NCI-H2171 (cell line): ENCODE measurements around the gene GCNT2.
"Not testable (repeated sequence)": the region's sequence is repeated elsewhere in the genome, so short reads cannot be mapped to it uniquely, and the experiment has no call there.

ENCODE experiments used
- DNase-seq: peaks from one replicate; lab custom pipeline; 2025; lab: John Stamatoyannopoulos, UW

Gene GCNT2

GRCh38 chr6:10521104-10521808, at the start of gene GCNT2:
Gene GCNT2, plus strand, starts transcription at chr6:10521351. Its CDS starts 7,561 bp downstream, at chr6:10528912.
- DNase-seq = no peak

DNA sequence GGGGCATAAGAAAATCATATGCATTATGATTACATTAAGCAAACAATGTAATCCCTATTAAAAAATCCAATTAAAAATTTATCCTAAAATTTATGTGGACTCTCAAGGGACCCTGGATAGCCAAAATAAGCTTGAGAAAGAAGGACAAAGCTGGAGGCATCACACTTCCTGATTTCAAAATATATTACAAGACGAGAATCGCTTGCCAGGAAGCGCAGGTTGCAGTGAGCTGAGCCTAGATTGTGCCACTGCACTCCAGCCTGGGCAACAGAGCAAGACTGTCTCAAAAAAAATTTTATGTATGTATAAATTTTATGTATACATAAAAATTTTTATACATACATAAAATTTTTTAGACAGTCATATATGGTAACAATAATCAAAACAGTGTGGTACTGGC, 48.5 kb upstream of the GCNT2 start:
- no peak for DNase-seq

DNA sequence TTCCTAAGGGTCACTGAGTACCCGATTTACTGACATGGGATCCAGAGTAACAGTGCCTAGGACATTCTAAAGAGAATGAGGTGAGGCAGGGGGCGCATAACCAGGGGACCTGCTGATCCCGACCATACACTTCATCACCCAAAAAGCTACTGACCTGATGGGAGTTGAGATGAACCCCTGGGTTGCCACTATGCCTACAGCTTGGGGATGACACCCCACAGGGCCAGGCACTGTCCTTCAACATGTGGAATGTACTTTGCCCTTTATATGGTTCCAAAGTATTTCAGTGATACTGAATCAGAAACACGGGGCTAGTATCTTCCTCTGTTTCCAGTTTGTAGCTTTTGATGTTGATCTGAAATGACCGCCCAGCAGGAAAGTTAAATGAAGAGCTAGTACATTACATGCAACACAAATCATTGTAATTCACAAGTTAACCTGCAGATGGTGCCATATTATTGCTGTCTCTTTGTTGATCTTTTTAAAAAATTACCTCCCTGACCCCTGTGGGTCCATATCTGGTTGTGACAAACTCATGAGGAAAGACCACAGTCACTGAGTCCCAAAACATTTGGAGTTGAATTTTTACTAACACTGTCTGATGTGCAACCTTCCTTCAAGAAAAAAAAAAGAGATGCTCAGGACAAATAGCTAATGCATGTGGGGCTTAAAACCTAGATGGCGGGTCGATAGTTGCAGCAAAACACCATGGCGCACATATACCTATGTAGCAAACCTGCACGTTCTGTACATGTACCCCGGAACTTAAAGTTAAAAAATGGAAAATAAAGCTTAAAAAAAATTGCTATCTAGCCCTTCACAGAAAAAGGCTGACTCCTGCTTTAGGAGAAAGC, 42.7 kb upstream of the GCNT2 start:
- DNase-seq = no peak

GRCh38 chr6:10479939-10480700, 41.0 kb upstream of the GCNT2 start:
- no peak for DNase-seq

GRCh38 chr6:10481101-10481500, 40.0 kb upstream of the GCNT2 start:
- DNase-seq = no peak

- no peak for DNase-seq
Observed at GRCh38 chr6:10482636-10483257, 38.4 kb upstream of the GCNT2 start.

GRCh38 chr6:10484912-10485311, 36.2 kb upstream of the GCNT2 start:
- DNase-seq = no peak

- no peak for DNase-seq
Observed at GRCh38 chr6:10485406-10485805, 35.7 kb upstream of the GCNT2 start.

GRCh38 chr6:10486215-10486614, 34.9 kb upstream of the GCNT2 start:
- no peak for DNase-seq

DNA sequence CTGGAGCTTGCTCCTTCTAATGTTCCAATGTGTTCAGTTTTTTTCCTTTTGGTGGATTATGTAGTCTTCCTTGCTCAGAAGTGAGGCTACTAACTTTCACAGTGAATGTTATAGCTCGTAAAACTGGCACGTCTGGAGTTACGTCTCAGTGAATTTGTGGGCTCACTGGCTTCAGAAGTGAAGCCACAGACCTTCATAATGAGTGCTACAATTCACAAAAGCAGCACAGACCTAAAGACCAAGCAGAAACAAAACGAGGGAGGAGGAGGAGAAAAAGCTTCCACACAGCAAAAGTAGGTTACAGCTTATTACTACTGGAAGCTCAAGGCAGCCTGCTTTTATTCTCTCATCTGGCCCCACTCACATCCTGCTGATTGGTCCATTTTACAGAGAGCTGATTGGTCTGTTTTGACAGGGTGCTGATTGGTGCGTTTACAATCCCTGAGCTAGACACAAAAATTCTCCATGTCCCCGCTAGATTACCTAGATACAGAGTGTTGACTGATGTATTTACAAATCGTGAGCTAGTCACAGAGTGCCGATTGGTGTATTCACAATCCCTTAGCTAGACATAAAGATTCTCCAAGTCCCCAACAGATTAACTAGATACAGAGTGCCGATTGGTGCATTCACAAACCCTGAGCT, 34.1 kb upstream of the GCNT2 start:
- not testable (repeated sequence) for DNase-seq

DNA sequence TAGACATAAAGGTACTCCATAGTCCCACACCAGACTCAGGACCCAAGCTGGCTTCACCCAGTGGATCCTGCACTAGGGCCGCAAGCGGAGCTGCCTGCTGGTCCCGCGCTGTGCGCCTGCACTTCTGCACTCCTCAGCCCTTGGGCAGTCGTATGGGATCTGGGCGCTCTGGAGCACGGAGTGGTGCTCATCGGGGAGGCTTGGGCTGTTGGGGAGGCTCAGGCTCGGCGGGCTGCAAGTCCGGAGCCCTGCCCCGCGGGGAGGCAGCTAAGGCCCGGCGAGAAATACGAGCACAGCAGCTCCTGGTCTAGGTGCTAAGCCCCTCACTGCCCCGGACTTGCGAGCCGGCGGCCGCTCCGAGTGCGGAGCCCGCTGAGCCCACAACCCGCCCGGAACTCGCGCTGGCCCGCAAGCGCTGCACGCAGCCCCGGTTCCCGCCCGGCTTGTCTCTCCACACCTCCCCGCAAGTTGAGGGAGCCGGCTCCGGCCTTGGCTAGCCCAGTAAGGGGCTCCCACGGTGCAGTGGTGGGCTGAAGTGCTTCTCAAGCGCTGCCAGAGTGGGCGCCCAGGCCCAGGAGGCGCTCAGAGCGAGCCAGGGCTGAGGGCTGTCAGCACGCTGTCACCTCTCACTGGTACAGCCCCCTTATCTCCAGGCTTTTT, 33.4 kb upstream of the GCNT2 start:
- DNase-seq = no peak

DNA sequence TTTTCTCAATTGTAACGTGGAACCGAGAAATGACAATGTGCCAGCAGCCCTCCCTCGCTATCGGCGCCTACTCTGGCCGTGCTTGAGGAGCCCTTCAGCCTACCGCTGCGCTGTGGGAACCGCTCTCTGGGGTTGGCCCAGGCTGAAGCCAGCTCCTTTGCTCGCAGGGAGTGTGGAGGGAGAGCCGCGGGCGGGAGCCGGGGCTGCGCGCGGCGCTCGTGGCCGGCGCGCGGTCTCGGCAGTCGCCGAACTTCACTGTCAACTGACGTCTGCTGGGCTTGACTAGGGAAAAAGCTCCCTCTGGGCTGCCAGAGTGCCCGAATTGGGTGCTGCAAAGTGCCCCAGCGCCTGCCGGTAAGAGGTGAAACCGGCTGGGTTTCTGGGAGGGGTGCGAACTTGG, 29.7 kb upstream of the GCNT2 start:
- DNase-seq = no peak

GRCh38 chr6:10491905-10492304, 29.2 kb upstream of the GCNT2 start:
- DNase-seq = not testable (repeated sequence)

- DNase-seq = no peak
Observed at GRCh38 chr6:10495029-10495428, 26.1 kb upstream of the GCNT2 start.

- DNase-seq = no peak
Observed at GRCh38 chr6:10505529-10505928, 15.6 kb upstream of the GCNT2 start.

GRCh38 chr6:10507298-10507697, 13.9 kb upstream of the GCNT2 start:
- no peak for DNase-seq

- no peak for DNase-seq
Observed at GRCh38 chr6:10507715-10508114, 13.4 kb upstream of the GCNT2 start.

- peak; percentile 12 for DNase-seq
Observed at GRCh38 chr6:10510592-10511367, 10.4 kb upstream of the GCNT2 start.

DNA sequence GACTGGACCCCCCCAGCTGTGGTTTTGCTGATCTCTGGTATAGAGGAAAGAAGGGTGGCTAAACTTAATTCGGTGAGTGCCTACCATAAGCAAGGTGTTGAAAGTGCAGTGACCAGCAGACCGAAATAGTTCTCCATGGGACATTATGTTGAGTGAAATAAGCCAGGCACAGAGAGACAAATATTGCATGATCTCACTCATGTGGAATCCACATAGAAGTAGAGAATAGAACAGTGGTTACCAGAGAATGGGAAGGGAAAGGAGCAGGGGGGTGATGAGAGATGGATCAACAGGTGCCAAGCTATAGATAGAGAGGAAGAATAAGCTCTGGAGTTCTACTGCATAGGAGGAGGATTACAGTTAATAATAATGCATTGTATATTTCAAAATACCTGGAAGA, 9.7 kb upstream of the GCNT2 start:
- DNase-seq = no peak

DNA sequence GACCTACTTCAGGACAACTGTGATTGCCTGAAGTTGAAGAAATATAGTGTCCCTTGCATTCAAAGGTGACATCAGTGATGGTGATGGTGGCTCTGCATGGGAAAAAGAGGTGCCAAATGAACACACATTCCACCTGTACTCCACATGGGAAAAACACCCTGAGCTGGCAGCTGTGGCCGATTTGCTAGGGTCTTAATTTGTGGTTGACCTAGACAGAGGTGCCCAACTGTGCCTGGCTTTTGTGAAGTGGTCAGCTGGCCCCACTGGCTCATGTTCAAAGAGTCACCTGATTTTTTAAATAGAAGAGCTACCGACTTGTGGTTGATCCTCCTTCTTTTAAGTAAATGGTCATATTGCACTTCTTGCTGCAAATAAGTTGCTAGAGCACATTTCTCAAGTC, 7.6 kb upstream of the GCNT2 start:
- DNase-seq = no peak
